HG03196 (cell line): Measurements from ENCODE around the gene TSSK6.

ENCODE experiments used
- ATAC-seq: cut with Tn5 transposase; IDR thresholded peaks from one replicate; pipeline ENCODE4 v1.9.1; 2021; ENCODE audit not compliant: unreplicated experiment

Gene TSSK6

GRCh38 chr19:19507354-19507753, 8.0 kb downstream of the TSSK6 start:
- no peak for ATAC-seq

GRCh38 chr19:19506592-19506991, 8.8 kb downstream of the TSSK6 start:
- ATAC-seq = no peak

- ATAC-seq = no peak
Observed at GRCh38 chr19:19505669-19506326, 9.6 kb downstream of the TSSK6 start.

GRCh38 chr19:19504754-19505668, 10.3 kb downstream of the TSSK6 start:
- ATAC-seq = no peak

GRCh38 chr19:19502808-19503602, 12.3 kb downstream of the TSSK6 start:
- no peak for ATAC-seq

- ATAC-seq = no peak
Observed at GRCh38 chr19:19502281-19502680, 13.1 kb downstream of the TSSK6 start.

- no peak for ATAC-seq
Observed at GRCh38 chr19:19501798-19502197, 13.6 kb downstream of the TSSK6 start.

GRCh38 chr19:19500975-19501644, 14.2 kb downstream of the TSSK6 start:
- ATAC-seq = no peak

- no peak for ATAC-seq
Observed at GRCh38 chr19:19499272-19499995, 15.9 kb downstream of the TSSK6 start.

- no peak for ATAC-seq
Observed at GRCh38 chr19:19498255-19498991, 16.9 kb downstream of the TSSK6 start.

GRCh38 chr19:19495614-19496603, 19.4 kb downstream of the TSSK6 start:
- no peak for ATAC-seq

- ATAC-seq = no peak
Observed at GRCh38 chr19:19493841-19494546, 21.4 kb downstream of the TSSK6 start.

- no peak for ATAC-seq
Observed at GRCh38 chr19:19492026-19492610, 23.2 kb downstream of the TSSK6 start.

- ATAC-seq = no peak
Observed at GRCh38 chr19:19491321-19492025, 23.9 kb downstream of the TSSK6 start.

GRCh38 chr19:19490214-19490968, 25.0 kb downstream of the TSSK6 start:
- no peak for ATAC-seq

- no peak for ATAC-seq
Observed at GRCh38 chr19:19489804-19490204, 25.5 kb downstream of the TSSK6 start.
